Activated naive CD4-positive, alpha-beta T cell (primary cell): ENCODE results near the gene EVPL.

Experiments
- DNase-seq, 4 experiments: peaks; one replicate each; lab custom pipeline; 2025; lab: John Stamatoyannopoulos, UW

Gene EVPL

GRCh38 chr17:76017481-76018339 lies 9.4 kb downstream of the EVPL start:
- DNase-seq = no peak

- DNase-seq = no peak
Measured at GRCh38 chr17:76014925-76015261, 12.2 kb downstream of the EVPL start.

GRCh38 chr17:76014100-76014924 lies 12.8 kb downstream of the EVPL start:
- peak; percentile 34 to 73 (median 51) for DNase-seq

- DNase-seq = no peak
Measured at GRCh38 chr17:76013377-76013932, 13.7 kb downstream of the EVPL start.

GRCh38 chr17:76011951-76012350 lies 15.2 kb downstream of the EVPL start:
- no peak for DNase-seq

GRCh38 chr17:76009969-76010661 lies 17.0 kb downstream of the EVPL start:
- no peak for DNase-seq

GRCh38 chr17:76009447-76009846 lies 17.7 kb downstream of the EVPL start:
- no peak for DNase-seq

GRCh38 chr17:76008630-76009425 lies 18.3 kb downstream of the EVPL start:
- DNase-seq = no peak

- no peak for DNase-seq
Measured at GRCh38 chr17:76008208-76008607, 18.9 kb downstream of the EVPL start.

- no peak for DNase-seq
Measured at GRCh38 chr17:76007850-76008165, 19.3 kb downstream of the EVPL start.

GRCh38 chr17:76007131-76007849 lies 19.8 kb downstream of the EVPL start:
- no peak for DNase-seq

- DNase-seq = peak; percentile 54 to 80 (median 75)
Measured at GRCh38 chr17:76005263-76006149, 21.6 kb downstream of the EVPL start.

- no peak for DNase-seq
Measured at GRCh38 chr17:76004750-76005262, 22.3 kb downstream of the EVPL start.

GRCh38 chr17:76003915-76004314 lies 23.2 kb downstream of the EVPL start:
- DNase-seq = no peak

GRCh38 chr17:76002100-76002499 lies 25.0 kb downstream of the EVPL start:
- no peak for DNase-seq

- DNase-seq = no peak
Measured at GRCh38 chr17:76000755-76001521, 26.2 kb downstream of the EVPL start, which contains the start of gene CDK3. TSS of gene CDK3 (plus strand) at chr17:76000855. CDS start at chr17:76001426, 571 bp downstream.

- DNase-seq = peak; percentile 19 to 63 (median 44)
Measured at GRCh38 chr17:76000016-76000754, 26.9 kb downstream of the EVPL start.

- DNase-seq = no peak
Measured at GRCh38 chr17:75998327-75998795, 28.7 kb downstream of the EVPL start.
